Measurements from ENCODE around the gene UBE2G2.

Gene UBE2G2

GRCh38 chr21:44762221-44763049, 39.2 kb downstream of the UBE2G2 start:
- DNase-seq, result no peak

GRCh38 chr21:44761747-44762208, 39.8 kb downstream of the UBE2G2 start:
- DNase-seq, result no peak

- DNase-seq, result no peak
These were observed 40.5 kb downstream of the UBE2G2 start for GRCh38 chr21:44761011-44761729.

GRCh38 chr21:44760376-44760775, 41.2 kb downstream of the UBE2G2 start:
- DNase-seq, result no peak

- no peak for DNase-seq
These were observed 41.9 kb downstream of the UBE2G2 start for GRCh38 chr21:44759628-44760285.

GRCh38 chr21:44758781-44759627, 42.6 kb downstream of the UBE2G2 start:
- DNase-seq, result no peak

- no peak for DNase-seq
These were observed 43.5 kb downstream of the UBE2G2 start for GRCh38 chr21:44758141-44758561.

- DNase-seq, result no peak
These were observed 43.9 kb downstream of the UBE2G2 start for GRCh38 chr21:44757731-44758130.

- DNase-seq, result no peak
These were observed 45.0 kb downstream of the UBE2G2 start for GRCh38 chr21:44756423-44757185.

GRCh38 chr21:44755227-44755626, 46.4 kb downstream of the UBE2G2 start:
- DNase-seq, result peak; percentile 52

- no peak for DNase-seq
These were observed 48.3 kb downstream of the UBE2G2 start for GRCh38 chr21:44753357-44753756.

GRCh38 chr21:44752671-44753235, 48.9 kb downstream of the UBE2G2 start:
- no peak for DNase-seq

- no peak for DNase-seq
These were observed 49.6 kb downstream of the UBE2G2 start for GRCh38 chr21:44751799-44752636.

- DNase-seq, result no peak
These were observed 50.3 kb downstream of the UBE2G2 start for GRCh38 chr21:44751186-44751798.

- no peak for DNase-seq
These were observed 51.0 kb downstream of the UBE2G2 start for GRCh38 chr21:44750675-44751025.

- no peak for DNase-seq
These were observed 51.6 kb downstream of the UBE2G2 start for GRCh38 chr21:44749759-44750674.

GRCh38 chr21:44749116-44749758, 52.4 kb downstream of the UBE2G2 start:
- no peak for DNase-seq

GRCh38 chr21:44748621-44749020, 53.0 kb downstream of the UBE2G2 start:
- no peak for DNase-seq

All from EL (cell line).